DOHH2 (cell line): ENCODE measurements around the gene SLC30A4.

ENCODE experiments used
- H3F3A ChIP-seq: fragments of 200-600 bp; sonication (generic), shearing (Covaris generic); 2 replicates; pipeline ENCODE4 v1.6.0; 2016; ENCODE audit warnings: antibody characterized with exemption, mild to moderate bottlenecking; ENCODE audit not compliant: control insufficient read depth, insufficient read depth
- H3K27ac ChIP-seq: fragments of 200-600 bp; sonication (generic); 2 replicates; pipeline ENCODE4 v1.5.1; 2014; ENCODE audit warnings: low read depth, mild to moderate bottlenecking, low read length, moderate library complexity
- H3K27me3 ChIP-seq: fragments of 200-600 bp; sonication (generic); 2 replicates; pipeline ENCODE4 v1.6.1; 2014; ENCODE audit warnings: mild to moderate bottlenecking, low read length, mixed read lengths; ENCODE audit not compliant: control insufficient read depth
- H3K36me3 ChIP-seq: fragments of 200-600 bp; sonication (generic); 2 replicates; pipeline ENCODE4 v1.6.1; 2014; ENCODE audit warnings: mild to moderate bottlenecking, low read length, moderate library complexity, mixed read lengths; ENCODE audit not compliant: control insufficient read depth
- H3K4me1 ChIP-seq: fragments of 200-600 bp; sonication (generic); 2 replicates; pipeline ENCODE4 v1.6.1; 2014; ENCODE audit warnings: mild to moderate bottlenecking, low read length, mixed read lengths; ENCODE audit not compliant: control insufficient read depth
- H3K4me2 ChIP-seq: fragments of 200-600 bp; sonication (generic); 2 replicates; pipeline ENCODE4 v1.6.0; 2014; ENCODE audit warnings: mild to moderate bottlenecking, low read length, moderate library complexity
- H3K4me3 ChIP-seq: fragments of 200-600 bp; sonication (generic); 2 replicates; pipeline ENCODE4 v1.5.1; 2014; ENCODE audit warnings: mild to moderate bottlenecking, low read length, mixed read lengths
- H3K79me2 ChIP-seq: fragments of 200-600 bp; sonication (generic); 2 replicates; pipeline ENCODE4 v1.6.1; 2014; ENCODE audit warnings: mild to moderate bottlenecking, low read length, mixed read lengths; ENCODE audit not compliant: control insufficient read depth
- H3K9me2 ChIP-seq: fragments of 200-600 bp; sonication (generic); replicated peaks from 2 replicates; pipeline ENCODE4 v1.6.1; 2014; ENCODE audit warnings: mild to moderate bottlenecking, low read length, mixed read lengths; ENCODE audit not compliant: control insufficient read depth
- H3K9me3 ChIP-seq: fragments of 200-600 bp; sonication (generic); 2 replicates; pipeline ENCODE4 v1.6.1; 2014; ENCODE audit warnings: antibody characterized with exemption, low read length, mixed read lengths; ENCODE audit not compliant: control insufficient read depth, insufficient read depth
- H4K20me1 ChIP-seq: fragments of 200-600 bp; sonication (generic); 2 replicates; pipeline ENCODE4 v1.6.0; 2014; ENCODE audit warnings: low read depth, mild to moderate bottlenecking, antibody characterized with exemption, low read length, moderate library complexity; ENCODE audit not compliant: control insufficient read depth, insufficient read depth
- CTCF ChIP-seq: fragments of 200-600 bp; sonication (generic); IDR thresholded peaks from one replicate; pipeline ENCODE4 v1.5.1; 2014; ENCODE audit warnings: antibody characterized with exemption, mild to moderate bottlenecking, low read depth, low read length; ENCODE audit not compliant: poor library complexity, severe bottlenecking
- EZH2phosphoT487 ChIP-seq: fragments of 200-600 bp; sonication (generic); IDR thresholded peaks from 2 replicates; pipeline ENCODE4 v1.6.1; 2017; ENCODE audit warnings: borderline replicate concordance, mild to moderate bottlenecking, antibody characterized with exemption, low read length, moderate library complexity, mixed read lengths

The SLC30A4 gene

DNA sequence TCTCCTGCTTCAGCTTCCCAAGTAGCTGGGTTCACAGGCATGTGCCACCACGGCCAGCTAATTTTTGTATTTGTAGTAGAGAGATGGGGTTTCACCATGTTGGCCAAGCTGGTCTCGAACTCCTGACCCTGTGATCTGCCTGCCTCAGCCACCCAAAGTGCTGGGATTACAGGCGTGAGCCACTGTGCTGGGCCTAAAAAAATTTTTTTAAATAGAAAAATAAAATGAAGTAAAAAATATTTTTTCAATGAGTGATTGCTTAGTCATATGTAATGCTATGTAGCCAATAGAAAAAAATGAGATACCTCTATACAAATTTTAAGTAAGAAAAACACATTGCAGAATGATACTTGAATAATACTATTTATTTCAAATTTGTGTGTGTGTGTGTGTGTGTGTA, 27.9 kb upstream of the SLC30A4 start:
- Histone ChIP-seq H3K4me1 (peaks cover 39% of the 10 kb centered on the region), H3K9me2 (no peaks in the 10 kb centered on the region), H3K27me3 (no peaks in the 10 kb centered on the region), H3K36me3 (no peaks in the 10 kb centered on the region), H3F3A (peaks cover 13% of the 10 kb centered on the region), H4K20me1 (no peaks in the 10 kb centered on the region), H3K4me3 (no peak overlapping the region), H3K4me2 (no peak overlapping the region), H3K27ac (no peak overlapping the region), H3K9me3 (no peaks in the 10 kb centered on the region), H3K79me2 (no peaks in the 10 kb centered on the region)
- TF ChIP-seq CTCF (no peak), EZH2phosphoT487 (no peak)

DNA sequence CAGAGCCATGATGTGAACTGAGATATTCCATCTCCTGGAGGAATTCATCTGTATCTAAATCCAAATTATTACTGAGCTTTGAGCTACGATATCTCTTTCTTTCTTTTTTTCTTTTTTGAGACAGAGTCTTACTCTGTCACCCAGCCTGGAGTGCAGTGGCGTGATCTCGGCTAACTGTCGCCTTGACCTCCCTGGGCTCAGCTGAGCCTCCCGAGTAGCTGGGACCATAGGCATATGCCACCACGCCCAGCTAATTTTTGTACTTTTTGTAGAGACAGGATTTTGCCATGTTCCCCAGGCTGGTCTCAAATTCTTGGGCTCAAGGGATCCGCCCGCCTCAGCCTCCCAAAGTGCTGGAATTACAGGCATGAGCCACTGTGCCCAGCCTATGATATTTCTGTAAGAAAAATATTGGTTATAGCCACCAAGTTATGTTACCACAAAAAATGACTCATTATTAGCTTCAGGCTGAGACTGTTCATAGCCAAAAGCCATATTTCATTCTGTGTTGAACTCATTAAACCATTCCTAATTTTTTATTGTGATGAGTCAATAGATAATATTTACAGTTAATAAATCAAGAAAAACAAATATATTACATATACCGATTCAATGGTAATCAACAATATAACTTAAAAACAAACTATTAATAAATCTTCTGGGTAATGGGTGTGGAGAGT, 27.1 kb upstream of the SLC30A4 start:
- Histone ChIP-seq H3K9me2 (no peaks in the 10 kb centered on the region), H3K4me1 (peaks cover 44% of the 10 kb centered on the region), H3K36me3 (no peaks in the 10 kb centered on the region), H3K27ac (no peak overlapping the region), H3F3A (peaks cover 20% of the 10 kb centered on the region), H3K79me2 (no peaks in the 10 kb centered on the region), H4K20me1 (no peaks in the 10 kb centered on the region), H3K4me2 (no peak overlapping the region), H3K4me3 (no peak overlapping the region), H3K9me3 (no peaks in the 10 kb centered on the region), H3K27me3 (no peaks in the 10 kb centered on the region)
- TF ChIP-seq CTCF (no peak), EZH2phosphoT487 (no peak)

DNA sequence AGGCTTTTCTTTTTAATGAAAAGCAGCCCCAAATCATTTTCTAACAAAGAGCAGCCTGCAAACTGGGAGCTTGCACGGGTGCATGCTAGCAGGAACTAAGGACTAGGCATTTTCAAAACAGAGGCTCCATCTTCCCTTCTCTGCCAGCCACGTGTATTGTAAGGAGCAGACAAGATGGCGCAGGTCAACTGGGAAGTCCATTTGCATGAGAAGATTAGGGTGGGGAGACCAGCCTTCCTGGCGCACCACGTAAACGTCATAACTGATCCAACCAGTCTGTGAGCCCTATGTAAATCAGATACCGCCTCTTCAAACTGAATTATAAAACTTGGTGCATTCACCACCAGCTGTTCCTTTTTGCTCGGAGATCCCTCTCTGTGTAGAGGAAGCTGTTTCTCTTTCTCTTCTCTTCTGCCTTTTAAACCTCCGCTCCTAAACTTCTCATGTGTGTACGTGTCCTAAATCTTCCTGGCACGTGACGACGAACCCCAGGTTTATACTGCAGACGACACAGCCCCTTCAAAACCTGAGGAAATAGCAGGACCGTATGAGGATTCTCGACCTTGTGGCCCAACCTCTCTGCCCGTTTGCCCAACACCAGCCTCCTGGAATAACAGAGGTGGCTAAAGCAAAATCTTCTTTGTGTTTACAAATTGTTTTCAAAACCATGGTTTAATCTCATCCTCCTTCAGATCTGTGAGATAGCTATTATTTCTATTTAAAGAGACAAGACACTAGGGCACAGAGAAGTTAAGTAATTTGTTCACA, 26.4 kb upstream of the SLC30A4 start:
- no peak overlapping the region for H3K27ac ChIP-seq
- no peaks in the 10 kb centered on the region for H3K9me2 ChIP-seq
- H3K36me3 ChIP-seq, result no peaks in the 10 kb centered on the region
- peaks cover 51% of the 10 kb centered on the region for H3K4me1 ChIP-seq
- H4K20me1 ChIP-seq, result no peaks in the 10 kb centered on the region
- peaks cover 26% of the 10 kb centered on the region for H3F3A ChIP-seq
- no peak overlapping the region for H3K4me3 ChIP-seq
- H3K9me3 ChIP-seq, result no peaks in the 10 kb centered on the region
- TF ChIP-seq CTCF, result no peak
- no peak for TF ChIP-seq EZH2phosphoT487
- H3K79me2 ChIP-seq, result no peaks in the 10 kb centered on the region
- H3K27me3 ChIP-seq, result no peaks in the 10 kb centered on the region
- no peak overlapping the region for H3K4me2 ChIP-seq
